NCI-H748 (cell line): ENCODE measurements around the gene CA9.

Source experiments
- DNase-seq: peaks from one replicate; lab custom pipeline; 2025; ENCODE audit not compliant: unreplicated experiment; lab: John Stamatoyannopoulos, UW

Gene CA9

DNA sequence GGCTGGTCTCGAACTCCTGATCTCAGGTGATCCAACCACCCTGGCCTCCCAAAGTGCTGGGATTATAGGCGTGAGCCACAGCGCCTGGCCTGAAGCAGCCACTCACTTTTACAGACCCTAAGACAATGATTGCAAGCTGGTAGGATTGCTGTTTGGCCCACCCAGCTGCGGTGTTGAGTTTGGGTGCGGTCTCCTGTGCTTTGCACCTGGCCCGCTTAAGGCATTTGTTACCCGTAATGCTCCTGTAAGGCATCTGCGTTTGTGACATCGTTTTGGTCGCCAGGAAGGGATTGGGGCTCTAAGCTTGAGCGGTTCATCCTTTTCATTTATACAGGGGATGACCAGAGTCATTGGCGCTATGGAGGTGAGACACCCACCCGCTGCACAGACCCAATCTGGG is 1.5 kb downstream of the CA9 start:
- no peak for DNase-seq

DNA sequence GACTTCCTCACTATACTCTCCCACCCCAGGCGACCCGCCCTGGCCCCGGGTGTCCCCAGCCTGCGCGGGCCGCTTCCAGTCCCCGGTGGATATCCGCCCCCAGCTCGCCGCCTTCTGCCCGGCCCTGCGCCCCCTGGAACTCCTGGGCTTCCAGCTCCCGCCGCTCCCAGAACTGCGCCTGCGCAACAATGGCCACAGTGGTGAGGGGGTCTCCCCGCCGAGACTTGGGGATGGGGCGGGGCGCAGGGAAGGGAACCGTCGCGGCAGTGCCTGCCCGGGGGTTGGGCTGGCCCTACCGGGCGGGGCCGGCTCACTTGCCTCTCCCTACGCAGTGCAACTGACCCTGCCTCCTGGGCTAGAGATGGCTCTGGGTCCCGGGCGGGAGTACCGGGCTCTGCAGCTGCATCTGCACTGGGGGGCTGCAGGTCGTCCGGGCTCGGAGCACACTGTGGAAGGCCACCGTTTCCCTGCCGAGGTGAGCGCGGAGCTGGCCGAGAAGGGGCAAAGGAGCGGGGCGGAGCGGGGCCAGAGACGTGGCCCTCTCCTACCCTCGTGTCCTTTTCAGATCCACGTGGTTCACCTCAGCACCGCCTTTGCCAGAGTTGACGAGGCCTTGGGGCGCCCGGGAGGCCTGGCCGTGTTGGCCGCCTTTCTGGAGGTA is 2.1 kb downstream of the CA9 start:
- no peak for DNase-seq

DNA sequence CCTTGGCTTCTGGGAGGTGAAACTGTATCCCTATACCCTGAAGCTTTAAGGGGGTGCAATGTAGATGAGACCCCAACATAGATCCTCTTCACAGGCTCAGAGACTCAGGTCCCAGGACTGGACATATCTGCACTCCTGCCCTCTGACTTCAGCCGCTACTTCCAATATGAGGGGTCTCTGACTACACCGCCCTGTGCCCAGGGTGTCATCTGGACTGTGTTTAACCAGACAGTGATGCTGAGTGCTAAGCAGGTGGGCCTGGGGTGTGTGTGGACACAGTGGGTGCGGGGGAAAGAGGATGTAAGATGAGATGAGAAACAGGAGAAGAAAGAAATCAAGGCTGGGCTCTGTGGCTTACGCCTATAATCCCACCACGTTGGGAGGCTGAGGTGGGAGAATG is 5.4 kb downstream of the CA9 start:
- DNase-seq: no peak

DNA sequence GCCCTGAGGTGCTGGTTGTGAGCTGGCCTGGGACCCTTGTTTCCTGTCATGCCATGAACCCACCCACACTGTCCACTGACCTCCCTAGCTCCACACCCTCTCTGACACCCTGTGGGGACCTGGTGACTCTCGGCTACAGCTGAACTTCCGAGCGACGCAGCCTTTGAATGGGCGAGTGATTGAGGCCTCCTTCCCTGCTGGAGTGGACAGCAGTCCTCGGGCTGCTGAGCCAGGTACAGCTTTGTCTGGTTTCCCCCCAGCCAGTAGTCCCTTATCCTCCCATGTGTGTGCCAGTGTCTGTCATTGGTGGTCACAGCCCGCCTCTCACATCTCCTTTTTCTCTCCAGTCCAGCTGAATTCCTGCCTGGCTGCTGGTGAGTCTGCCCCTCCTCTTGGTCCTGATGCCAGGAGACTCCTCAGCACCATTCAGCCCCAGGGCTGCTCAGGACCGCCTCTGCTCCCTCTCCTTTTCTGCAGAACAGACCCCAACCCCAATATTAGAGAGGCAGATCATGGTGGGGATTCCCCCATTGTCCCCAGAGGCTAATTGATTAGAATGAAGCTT is 6.1 kb downstream of the CA9 start:
- no peak for DNase-seq

DNA sequence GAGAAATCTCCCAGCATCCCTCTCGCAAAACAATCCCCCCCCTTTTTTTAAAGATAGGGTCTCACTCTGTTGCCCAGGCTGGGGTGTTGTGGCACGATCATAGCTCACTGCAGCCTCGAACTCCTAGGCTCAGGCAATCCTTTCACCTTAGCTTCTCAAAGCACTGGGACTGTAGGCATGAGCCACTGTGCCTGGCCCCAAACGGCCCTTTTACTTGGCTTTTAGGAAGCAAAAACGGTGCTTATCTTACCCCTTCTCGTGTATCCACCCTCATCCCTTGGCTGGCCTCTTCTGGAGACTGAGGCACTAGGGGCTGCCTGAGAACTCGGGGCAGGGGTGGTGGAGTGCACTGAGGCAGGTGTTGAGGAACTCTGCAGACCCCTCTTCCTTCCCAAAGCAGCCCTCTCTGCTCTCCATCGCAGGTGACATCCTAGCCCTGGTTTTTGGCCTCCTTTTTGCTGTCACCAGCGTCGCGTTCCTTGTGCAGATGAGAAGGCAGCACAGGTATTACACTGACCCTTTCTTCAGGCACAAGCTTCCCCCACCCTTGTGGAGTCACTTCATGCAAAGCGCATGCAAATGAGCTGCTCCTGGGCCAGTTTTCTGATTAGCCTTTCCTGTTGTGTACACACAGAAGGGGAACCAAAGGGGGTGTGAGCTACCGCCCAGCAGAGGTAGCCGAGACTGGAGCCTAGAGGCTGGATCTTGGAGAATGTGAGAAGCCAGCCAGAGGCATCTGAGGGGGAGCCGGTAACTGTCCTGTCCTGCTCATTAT is 6.8 kb downstream of the CA9 start:
- DNase-seq: no peak

DNA sequence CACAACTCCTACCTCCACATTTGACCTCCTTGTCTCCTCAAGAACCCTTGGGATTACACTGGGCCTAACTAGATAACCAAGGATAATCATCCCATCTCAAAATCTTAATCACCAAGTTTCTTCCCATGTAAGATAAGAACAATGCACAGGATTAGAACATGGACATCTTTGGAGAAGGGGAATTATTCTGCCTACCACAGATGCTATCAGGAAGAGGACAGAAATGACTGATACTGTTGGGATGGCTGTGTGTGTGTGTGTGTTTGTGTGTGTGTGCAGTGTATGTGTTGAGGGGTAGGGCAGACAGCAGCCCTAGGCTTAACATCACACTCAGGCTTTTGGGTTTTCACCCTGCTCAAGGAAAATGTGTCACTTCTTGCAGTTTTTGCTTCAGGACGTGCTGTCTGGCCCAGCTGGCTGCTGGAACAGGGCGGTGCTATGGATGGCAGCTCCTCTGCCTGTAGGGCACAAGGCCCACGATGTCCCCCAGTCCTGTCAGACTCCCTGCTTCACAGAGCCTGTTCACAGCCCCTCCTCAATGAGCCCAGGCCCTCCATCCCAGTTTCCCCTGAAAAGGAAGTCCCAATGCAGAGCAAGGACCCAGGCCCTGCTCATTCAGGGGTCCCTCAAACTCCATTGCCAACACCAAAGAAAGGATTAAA is 7.7 kb downstream of the CA9 start:
- no peak for DNase-seq

DNA sequence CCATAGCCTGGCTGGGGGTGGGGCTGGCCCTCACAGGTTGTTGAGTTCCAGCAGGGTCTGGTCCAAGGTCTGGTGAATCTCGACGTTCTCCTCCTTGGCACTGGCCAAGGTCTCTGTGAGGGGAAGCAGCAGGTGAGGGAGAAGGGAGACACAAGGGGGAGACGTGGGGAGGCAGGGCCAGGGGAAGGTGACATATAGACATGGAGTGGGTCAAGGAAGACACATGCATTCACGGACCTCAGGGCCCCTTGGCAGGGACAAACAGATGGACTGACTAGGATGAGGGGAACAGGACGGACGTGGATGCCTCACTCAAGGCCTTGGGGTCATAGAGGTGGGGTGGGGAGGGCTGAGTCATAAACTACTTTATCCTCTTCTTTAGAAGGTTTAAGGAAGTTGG is 8.3 kb downstream of the CA9 start:
- no peak for DNase-seq

DNA sequence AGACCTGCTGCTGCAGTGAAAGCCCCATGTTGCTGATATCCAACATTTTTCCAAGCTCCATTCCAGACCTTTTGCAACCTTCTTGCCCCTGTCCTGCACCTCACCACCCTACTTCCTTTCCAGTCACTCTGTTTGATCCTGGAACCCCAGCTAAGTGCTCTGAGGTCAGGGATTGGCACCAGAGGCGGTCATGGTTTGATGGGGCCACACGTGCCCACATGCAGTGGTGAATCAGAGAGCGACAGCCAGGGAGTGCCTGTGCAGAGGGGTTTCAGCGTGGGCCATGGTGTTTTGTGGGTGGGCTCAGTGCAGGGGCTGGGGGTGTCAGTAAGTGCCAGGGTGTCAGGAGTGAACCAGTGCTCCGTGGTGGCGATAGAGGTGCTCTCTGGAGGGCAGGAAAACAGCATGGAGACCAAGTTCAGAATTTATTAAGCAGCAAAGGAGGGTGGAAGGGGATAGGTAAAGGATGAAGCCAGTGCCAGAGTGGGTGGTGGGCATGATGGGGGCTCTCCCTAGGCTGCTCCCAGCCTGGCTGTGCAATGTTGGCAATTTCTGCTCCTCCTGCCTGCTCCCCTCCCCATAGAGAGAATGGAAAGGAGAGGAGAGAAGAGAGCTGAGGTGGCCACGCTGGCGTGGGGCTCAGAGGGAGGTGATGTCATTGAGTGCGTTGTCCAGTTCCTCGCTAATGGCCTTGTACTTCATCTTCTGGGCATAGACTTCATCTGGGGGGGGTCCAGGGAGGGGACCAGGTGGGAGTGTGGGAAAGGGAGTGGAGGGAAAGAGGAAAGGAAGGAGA is 9.0 kb downstream of the CA9 start:
- DNase-seq: no peak

DNA sequence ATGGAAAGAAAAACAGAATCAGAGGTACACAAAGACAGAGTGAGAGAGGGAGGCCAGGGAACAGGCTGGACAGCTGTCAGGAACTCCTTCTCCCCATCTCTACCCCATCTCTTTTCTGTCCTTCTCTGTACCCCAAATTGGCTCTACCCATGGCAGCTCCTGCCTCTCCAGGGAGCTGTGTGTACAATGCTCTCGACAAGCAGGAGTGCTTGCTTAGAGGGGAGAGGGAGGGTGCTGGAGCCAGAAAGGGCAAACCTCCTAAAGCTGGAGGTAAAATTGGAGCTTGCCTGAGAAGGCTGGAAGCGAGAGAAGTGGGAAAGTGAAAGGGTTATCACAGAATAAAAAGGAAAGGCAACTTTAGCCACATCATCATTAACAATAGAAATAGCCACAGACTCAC is 9.6 kb downstream of the CA9 start:
- DNase-seq: no peak

DNA sequence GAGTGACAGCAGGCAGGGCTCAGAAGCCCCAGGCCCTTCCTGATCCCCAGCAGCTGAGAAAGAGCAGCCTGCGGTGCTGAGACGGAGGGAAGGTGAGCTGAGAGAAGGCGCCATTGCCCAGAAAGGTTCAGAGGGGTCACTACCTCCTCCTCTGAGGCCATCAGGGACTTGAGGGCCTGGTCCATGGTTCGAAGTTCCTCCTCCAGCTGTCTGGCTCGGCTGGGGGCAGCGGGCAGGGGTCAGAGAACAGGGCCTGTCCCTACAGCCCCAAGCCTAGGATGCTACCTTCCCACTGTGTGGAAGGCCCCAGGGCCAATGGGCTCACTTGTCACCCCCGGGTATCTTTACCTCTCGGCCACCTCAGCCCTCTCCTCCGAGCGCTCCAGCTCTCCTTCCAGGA is 11.2 kb downstream of the CA9 start:
- DNase-seq: no peak

DNA sequence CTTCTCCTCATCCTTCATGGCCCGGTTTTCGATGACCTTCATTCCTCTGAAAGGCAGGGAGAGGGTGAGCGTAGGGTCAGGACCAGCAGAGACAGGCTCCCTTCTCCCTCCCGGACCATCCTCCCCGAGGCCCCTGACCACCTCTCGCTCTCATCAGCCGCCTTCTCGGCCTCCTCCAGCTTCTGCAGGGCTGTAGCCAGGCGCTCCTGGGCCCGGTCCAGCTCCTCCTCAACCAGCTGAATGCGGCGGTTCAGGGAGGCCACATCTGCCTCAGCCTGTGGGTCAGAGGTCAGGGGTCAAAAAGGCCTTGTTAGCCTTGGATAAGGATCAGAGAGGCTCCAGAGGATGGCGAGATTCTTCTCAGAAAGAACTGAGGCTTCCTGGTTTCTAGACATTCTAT is 11.8 kb downstream of the CA9 start:
- DNase-seq: no peak

DNA sequence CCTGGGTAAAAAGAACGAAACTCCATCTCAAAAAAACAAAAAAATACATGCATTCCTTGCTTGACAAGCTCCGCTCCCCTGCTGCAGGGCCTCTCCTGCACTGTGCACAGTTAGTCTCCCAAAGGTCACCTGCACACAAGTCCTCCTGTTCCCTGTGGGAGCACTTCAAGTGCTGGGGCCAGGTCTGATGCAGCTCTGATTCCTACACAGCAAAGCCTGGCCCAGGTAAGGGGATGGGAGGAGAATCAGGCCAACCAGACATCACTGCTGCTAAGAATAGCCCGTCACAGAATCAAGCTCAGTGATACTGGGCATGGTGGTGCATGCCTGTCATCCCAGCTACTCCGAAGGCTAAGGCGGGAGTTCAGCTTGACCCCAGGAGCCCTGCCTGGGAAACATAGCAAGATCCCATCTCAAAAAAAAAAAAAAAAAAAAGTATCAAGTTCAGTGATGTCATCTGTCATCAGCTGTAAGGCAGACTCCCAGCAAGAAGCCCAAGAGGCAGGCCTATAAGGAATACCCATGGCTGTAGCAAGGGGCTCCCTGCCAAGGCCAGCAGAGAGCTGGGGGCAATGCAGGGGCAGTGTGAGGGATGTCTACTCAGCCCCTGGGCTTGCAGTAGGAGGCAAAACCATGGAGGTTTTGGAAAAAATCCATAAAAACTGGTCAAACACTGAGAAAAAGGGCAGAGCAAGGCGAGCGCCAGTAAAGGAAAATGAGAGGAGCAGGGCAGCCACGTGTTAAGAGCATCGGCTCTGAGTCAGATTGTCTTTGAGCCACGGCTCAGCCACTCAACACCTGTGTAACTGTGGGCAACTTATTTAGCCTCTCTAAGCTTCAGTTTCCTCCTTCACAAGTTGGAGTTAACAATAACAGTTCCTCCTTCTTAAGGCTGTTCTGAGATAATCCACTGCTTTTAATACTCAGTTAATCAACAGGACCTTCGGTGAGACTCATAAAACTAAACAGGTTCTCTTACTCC is 12.8 kb downstream of the CA9 start:
- no peak for DNase-seq

DNA sequence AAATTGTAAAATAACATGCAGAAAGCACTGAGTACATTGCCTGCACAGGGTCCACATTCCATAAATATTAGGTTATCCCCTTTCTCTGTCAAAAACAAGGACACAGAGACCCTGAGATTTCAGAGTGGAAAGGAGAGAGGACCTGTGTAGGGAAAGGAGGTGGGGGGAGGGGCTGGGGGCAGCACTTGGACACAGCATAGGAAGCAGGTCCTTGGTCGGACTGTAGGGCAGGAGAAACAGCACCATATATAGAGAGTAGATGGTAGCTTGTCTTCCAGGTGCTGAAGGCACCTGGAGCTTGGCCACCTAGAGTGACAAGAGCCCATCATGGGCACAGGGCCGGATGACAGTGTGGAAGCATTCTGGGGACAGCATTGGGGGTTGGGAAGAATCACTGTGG is 13.6 kb downstream of the CA9 start:
- no peak for DNase-seq

DNA sequence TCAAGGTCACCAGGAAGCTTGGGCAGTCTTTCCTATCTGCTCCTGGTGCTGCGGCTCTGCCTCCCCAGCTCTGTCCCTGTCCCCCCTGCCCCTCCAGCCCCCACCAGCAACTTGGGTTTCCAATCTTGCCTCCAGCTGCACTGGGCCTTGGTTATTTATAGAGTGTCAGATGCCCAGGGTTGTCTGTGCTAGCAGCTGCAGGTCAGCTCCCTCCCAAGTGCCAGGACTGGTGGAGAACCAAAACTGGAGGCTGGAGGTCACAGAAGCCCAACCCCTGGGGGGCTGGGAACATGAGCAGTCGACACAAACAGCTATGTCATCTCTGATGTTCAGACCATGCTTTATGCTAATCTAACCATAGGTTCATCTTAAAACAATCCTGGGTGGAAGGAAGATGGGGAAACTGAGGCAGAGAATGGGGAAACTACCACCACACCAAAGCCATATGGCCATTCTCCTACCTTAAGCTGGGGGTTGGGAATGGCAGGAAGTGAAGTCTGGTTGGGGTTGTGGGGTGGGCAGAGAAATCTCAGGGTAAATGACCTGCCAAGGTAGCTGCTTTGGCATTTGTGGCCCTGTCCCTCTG is 14.3 kb downstream of the CA9 start:
- DNase-seq: no peak

DNA sequence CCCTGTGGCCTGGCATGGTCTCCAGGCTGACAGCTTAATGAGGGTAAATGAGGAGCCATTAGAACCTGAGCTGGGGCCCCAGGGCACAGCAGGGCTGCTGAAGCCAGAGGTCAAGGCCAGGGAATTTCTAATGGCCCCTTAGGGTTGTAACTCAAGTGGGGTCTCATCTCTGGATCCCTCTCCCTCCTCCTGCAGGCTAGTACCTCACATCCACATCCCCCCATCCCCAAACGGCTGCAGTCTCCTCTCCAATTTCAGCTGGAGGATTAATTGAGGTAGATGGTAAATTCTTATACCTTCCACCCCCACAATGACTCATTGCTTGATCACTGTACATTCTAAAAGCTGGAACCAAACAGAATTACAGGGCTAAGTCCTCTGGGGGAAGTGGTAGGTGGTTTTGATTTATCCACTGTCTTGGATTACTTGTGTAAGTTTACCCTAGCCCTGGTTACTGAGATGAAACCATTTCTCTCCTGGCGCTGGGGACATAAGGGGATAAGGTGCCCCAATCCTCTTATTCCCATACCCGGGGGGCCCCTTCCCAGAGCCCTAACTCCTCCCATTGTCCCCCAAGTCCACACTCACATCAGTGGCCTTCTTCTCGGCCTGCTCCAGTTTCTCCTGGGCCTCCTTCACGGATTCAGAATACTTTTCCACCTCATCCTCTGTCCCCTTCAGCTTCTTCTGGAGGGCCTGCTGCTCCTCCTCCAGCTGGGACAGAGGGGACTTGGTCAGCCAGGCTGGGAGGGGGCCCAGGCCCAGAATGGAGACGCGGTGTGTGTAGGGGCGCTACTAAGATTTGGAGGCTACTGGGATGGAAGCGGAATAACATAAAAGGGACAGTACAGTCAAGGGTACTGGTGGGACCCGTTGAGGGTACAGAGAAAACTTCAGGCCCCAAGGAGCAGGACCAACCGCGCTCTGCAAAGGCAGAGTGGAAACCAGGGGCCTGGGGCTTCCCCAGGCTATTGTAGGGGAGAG is 15.1 kb downstream of the CA9 start:
- no peak for DNase-seq

DNA sequence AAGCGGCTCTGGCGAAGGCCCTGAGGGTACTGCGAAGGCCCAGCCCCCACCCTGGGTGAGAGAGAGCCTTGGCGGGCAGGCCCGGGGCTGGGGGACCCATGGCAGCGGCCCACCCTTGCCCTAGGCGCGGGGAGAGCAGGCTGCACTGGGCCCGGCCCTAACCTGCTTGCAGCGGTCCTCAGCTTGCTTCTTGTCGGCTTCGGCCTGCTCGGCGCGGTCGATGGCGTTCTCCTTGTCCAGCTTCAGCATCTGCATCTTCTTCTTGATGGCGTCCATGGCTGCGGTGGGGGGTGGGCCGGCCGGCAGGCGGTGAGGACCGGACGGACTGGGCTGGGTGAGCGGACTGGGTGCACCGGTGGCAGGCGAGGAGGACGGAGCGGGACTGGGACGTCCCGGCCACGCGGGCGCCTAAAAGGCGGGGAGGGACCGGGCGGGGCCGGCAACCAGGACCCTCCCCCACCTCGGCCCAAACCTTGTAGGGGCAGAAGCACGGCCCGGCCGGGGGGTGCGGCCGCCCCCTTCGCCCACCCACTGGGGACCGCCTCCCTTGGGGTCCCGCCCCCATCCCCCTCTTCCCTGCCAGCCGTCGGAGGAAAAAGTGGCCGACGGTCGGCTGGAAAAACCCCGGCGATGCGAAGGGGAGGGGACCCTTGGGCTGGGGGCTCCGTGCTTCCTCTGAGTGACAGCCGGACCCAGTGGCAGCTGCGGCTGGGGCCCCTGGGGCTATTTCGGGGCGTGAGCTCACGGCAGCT is 16.0 kb downstream of the CA9 start, which contains the start of gene TPM2:
Gene TPM2 (minus strand): TSS at position 384 of the 752 bp plus-strand sequence. CDS start 108 bp downstream, at position 276.
- DNase-seq: no peak

DNA sequence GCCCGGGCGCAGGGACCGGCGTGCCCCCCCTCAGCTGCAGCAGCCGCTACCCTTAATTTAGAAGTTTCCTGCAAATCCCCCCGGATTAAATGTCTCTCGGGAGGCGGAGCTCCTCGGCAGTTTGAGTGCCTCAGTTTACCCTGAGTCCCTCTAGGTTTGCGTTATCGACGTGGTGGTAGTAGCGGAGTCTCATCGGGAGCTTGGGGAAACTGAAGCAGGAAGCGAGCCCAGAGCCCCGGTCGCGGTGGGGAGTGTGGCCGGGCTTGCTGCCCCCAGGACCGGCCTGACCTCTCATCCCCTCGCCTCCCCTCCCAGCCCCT is 16.5 kb downstream of the CA9 start:
- no peak for DNase-seq
